Colonic mucosa (tissue), 4 donors: ENCODE data around the gene FOCAD. TPM values are rescaled to one million over a fixed set of nuclear protein-coding genes. Genes with fewer than 3 reads are reported as not detected.

Experiments used
- DNase-seq: peaks from one replicate; pipeline ENCODE4 v3.0.0-alpha.2; 2020
- H3K27ac ChIP-seq: fragments of 200-600 bp; one replicate; pipeline ENCODE4 v1.8.0; 2021
- H3K27me3 ChIP-seq: fragments of 200-600 bp; one replicate; pipeline ENCODE4 v1.8.0; 2021
- H3K36me3 ChIP-seq: fragments of 200-600 bp; one replicate; pipeline ENCODE4 v1.8.0; 2021
- H3K4me1 ChIP-seq: fragments of 200-600 bp; one replicate; pipeline ENCODE4 v1.8.0; 2021; ENCODE audit warnings: mild to moderate bottlenecking
- H3K4me3 ChIP-seq: fragments of 200-600 bp; one replicate; pipeline ENCODE4 v1.8.0; 2021
- H3K9ac ChIP-seq, 2 donors: one replicate each; pipeline ENCODE4 v1.7.0; 2013; ENCODE audit warnings: control low read depth in 2 of 2, low read depth in 2 of 2, low read length in 2 of 2
- H3K9me3 ChIP-seq: fragments of 200-600 bp; one replicate; pipeline ENCODE4 v1.8.0; 2021
- intact Hi-C: fragments of 100-400 bp; cut with DNase I; formaldehyde crosslinking; loops from one replicate; pipeline ENCODE4 v1.14.1; 2022
- total RNA-seq, 2 donors: library from RNA; stranded (reverse); fragmentation: NEBNext Ultra II Directional in 1 of 2; extraction: Animal tissue kit (Norgen Biotek cat#: 25700) in 1 of 2; gene quantifications; one replicate each; pipeline ENCODE4 v1.2.1, GENCODE V29; 2021
- TF ChIP-seq, protein P1 (sequence below): fragments of 200-600 bp; IDR thresholded peaks from one replicate; pipeline ENCODE4 v1.8.0; 2022; ENCODE audit warnings: antibody characterized with exemption, mild to moderate bottlenecking
- donor health status: healthy.
- donor health status: DM: no; HTN: no; CAD: no.
- donor health status: DM: no; HTN: no; CAD: no.

FOCAD gene
- total RNA-seq, 2 donors from 2014 or later = 26.8 to 44.3 TPM

DNA sequence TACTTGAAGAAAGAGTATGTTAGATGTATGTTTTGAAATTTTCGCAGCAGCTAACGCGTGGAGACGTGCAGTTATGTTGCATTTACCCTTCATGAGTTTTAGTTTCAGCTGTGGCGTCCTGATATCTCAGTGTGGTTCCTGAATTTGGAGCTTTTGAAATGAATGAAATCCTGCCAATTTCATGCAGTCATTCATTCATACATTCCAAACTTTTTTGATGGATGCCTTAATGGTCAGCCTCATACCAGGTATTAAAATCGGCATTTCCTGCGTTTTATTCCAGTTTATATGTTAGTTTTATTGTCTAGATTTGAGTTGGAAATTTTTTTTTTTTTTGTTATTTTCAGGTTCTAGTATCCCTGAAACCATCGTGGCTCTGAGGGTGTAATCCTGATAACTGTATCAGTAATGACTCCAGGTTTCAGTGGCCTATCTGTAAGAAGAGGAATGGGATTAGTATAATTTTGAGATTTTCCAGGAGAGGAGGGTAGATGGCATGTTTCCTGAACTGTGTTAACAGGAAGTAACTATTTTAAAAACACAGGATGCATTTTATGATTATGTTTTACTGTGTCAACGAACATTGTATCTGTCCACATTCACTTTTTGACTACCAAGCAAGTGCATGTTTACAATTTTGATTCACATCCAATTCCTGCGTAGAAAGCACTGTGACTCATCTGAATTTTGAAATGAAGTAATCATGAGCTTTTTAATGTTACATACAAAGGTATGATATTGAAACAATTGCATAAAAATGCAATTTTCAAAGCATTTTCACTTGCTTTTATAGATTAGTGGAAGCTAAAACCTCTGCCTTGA is 1.0 kb downstream of the FOCAD start:
- Histone ChIP-seq H3K4me1 (peaks cover 3% of the 10 kb centered on the region), H3K4me3 (peak overlapping the region; percentile 73), H3K27me3 (no peaks in the 10 kb centered on the region), H3K9ac (peak overlapping the region; percentile 86 to 92), H3K36me3 (no peaks in the 10 kb centered on the region), H3K27ac (peak overlapping the region; percentile 93), H3K9me3 (no peaks in the 10 kb centered on the region)
- intact Hi-C loops = loop anchor here (5.0 kb wide), 1 partner anchor 63 kb away; the partner anchor contains the start of gene MLLT3
- TF ChIP-seq, protein P1, sequence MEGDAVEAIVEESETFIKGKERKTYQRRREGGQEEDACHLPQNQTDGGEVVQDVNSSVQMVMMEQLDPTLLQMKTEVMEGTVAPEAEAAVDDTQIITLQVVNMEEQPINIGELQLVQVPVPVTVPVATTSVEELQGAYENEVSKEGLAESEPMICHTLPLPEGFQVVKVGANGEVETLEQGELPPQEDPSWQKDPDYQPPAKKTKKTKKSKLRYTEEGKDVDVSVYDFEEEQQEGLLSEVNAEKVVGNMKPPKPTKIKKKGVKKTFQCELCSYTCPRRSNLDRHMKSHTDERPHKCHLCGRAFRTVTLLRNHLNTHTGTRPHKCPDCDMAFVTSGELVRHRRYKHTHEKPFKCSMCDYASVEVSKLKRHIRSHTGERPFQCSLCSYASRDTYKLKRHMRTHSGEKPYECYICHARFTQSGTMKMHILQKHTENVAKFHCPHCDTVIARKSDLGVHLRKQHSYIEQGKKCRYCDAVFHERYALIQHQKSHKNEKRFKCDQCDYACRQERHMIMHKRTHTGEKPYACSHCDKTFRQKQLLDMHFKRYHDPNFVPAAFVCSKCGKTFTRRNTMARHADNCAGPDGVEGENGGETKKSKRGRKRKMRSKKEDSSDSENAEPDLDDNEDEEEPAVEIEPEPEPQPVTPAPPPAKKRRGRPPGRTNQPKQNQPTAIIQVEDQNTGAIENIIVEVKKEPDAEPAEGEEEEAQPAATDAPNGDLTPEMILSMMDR = no peak
- DNase-seq = no peak

DNA sequence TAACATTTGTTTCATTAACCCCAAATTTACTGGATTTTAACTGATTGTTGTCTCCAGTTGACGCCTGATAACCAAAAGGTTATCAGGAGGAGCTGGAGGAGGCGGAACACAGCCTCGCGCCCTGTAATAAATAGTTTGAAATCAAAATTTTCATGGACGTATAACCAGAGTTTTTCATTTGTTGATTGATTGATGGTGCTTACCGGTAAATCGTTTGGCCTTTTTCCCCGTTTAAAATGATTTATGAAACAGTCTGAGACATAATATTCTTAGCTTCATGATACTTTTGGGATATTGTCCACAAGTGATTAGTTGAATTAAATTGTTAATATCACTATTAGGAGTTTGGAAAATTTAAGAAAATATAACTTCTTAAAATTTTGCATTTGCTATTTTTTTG is 1.7 kb downstream of the FOCAD start:
- Histone ChIP-seq H3K4me1 (peaks cover 3% of the 10 kb centered on the region), H3K27me3 (no peaks in the 10 kb centered on the region), H3K9me3 (no peaks in the 10 kb centered on the region), H3K9ac (peak overlapping the region in 1 of 2 donors; percentile 86), H3K36me3 (no peaks in the 10 kb centered on the region), H3K4me3 (no peak overlapping the region), H3K27ac (peak overlapping the region; percentile 93)
- intact Hi-C loops = no loop called here
- TF ChIP-seq, protein P1 = no peak
- DNase-seq = no peak

DNA sequence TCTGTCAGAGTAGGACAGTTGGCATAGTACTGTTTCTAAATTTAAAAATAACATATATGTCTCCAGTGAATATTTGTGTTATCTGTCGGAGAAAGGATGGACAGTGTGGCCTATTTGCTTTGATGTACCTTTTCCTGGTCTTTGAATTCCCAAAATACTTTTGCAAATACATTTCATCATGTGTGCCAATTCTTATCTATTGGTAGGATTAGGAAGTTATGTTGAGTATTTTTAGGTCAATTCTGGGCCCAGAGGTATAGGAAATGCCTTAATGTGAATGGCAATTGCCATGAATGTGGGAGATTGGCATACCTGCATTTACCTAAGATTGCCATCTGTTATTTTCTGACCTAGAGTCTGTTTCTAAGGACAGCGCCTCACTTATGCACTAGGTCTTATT is 5.8 kb downstream of the FOCAD start:
- intact Hi-C loops = loop anchor here (10.0 kb wide), 1 partner anchor 265 kb away; no protein-coding TSS in a partner anchor
- Histone ChIP-seq H3K4me1 (no peaks in the 10 kb centered on the region), H3K27ac (no peak overlapping the region), H3K36me3 (no peaks in the 10 kb centered on the region), H3K9me3 (no peaks in the 10 kb centered on the region), H3K27me3 (no peaks in the 10 kb centered on the region), H3K9ac (no peak overlapping the region), H3K4me3 (no peak overlapping the region)
- DNase-seq = no peak
- TF ChIP-seq, protein P1 = no peak

DNA sequence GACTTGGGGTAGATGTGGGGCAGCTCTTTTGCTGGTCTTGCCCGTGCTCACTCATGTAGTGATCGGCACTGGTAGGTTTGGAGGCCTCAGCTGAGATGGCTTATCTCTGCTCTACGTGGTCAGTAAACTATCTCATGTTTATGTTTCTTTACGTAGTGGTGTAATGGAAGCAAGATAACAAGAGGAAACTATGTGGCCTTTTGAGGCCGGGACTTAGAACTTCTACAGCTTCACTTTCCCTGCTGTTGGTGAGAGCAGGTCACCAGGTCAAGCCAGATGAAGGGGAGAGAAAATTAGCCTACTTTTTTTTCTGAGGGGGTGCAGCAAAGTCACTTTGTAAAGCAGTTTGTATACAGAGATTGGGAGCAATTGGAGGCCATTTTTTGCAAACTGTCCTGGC is 8.5 kb downstream of the FOCAD start:
- no peak for DNase-seq
- TF ChIP-seq, protein P1 = no peak
- no peaks in the 10 kb centered on the region for H3K4me1 ChIP-seq
- no peak overlapping the region for H3K27ac ChIP-seq
- H3K27me3 ChIP-seq = no peaks in the 10 kb centered on the region
- intact Hi-C loops = loop anchor here (10.0 kb wide), 1 partner anchor 268 kb away; no protein-coding TSS in a partner anchor
- H3K4me3 ChIP-seq = no peak overlapping the region
- no peaks in the 10 kb centered on the region for H3K9me3 ChIP-seq
- no peak overlapping the region for H3K9ac ChIP-seq
- no peaks in the 10 kb centered on the region for H3K36me3 ChIP-seq

DNA sequence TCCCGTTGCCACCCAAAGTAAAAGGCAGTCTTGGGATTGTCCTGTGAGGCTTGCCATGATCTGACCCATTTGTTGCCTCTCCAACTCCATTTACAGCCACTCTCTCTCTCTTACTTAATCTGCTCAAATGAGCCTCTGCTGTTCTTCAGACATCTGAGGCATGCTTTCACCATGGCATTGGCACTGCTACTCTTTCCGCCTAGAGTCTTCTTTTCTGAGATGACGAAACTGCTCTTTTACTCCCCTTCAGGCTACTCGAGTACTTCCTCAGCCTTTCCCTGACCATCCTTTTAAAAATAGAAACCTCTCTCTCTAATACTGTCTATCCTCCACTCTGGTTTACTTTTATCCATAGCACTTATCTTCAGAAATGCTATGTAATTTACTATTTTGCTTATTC is 9.0 kb downstream of the FOCAD start:
- Histone ChIP-seq H3K27ac (no peak overlapping the region), H3K4me1 (no peaks in the 10 kb centered on the region), H3K27me3 (no peaks in the 10 kb centered on the region), H3K36me3 (no peaks in the 10 kb centered on the region), H3K9ac (no peak overlapping the region), H3K4me3 (no peak overlapping the region), H3K9me3 (no peaks in the 10 kb centered on the region)
- TF ChIP-seq, protein P1 = no peak
- DNase-seq = no peak
- intact Hi-C loops = loop anchor here (10.0 kb wide), 1 partner anchor 268 kb away; no protein-coding TSS in a partner anchor
